CD8-positive, alpha-beta memory T cell (primary cell): ENCODE data around the gene TRIM24. TPM values are rescaled to one million over a fixed set of nuclear protein-coding genes. Genes with fewer than 3 reads are reported as not detected.
A peak's percentile ranks its signal among the peaks of the same experiment; 100 is the strongest.

Experiments used
- CTCF ChIA-PET: fragments of 350-600 bp; sonication (Branson Sonifier 250); formaldehyde crosslinking; loops from one replicate; lab custom pipeline; 2021; ENCODE audit warnings: antibody characterized with exemption; lab: Charles Lee
- POLR2A ChIA-PET: fragments of 350-600 bp; sonication (Branson Sonifier 250); formaldehyde crosslinking; loops from one replicate; lab custom pipeline; 2021; ENCODE audit warnings: antibody characterized with exemption; lab: Charles Lee
- DNase-seq, 5 donors: peaks; one replicate each; pipeline versions ENCODE4 v3.0.0 to v3.0.0-alpha.2; 2020 to 2022; ENCODE audit warnings: mixed read lengths in 1 of 5
- H3K27ac ChIP-seq: one replicate; pipeline ENCODE4 v1.7.0; 2013; ENCODE audit warnings: low read depth, mild to moderate bottlenecking, low read length, moderate library complexity
- H3K27me3 ChIP-seq: 2 replicates; pipeline ENCODE4 v1.7.0; 2013; ENCODE audit warnings: low read length, mild to moderate bottlenecking; ENCODE audit not compliant: insufficient read depth, poor library complexity, severe bottlenecking
- H3K36me3 ChIP-seq: 2 replicates; pipeline ENCODE4 v1.7.0; 2013; ENCODE audit warnings: mild to moderate bottlenecking, low read length, moderate library complexity; ENCODE audit not compliant: insufficient read depth
- H3K4me1 ChIP-seq: 2 replicates; pipeline ENCODE4 v1.7.0; 2013; ENCODE audit warnings: mild to moderate bottlenecking, low read length, moderate library complexity; ENCODE audit not compliant: insufficient read depth
- H3K4me3 ChIP-seq: 2 replicates; pipeline ENCODE4 v1.7.0; 2013; ENCODE audit warnings: mild to moderate bottlenecking, low read length
- H3K9me3 ChIP-seq: 2 replicates; pipeline ENCODE4 v1.7.0; 2013; ENCODE audit warnings: mild to moderate bottlenecking, low read length
- H3K27ac Mint-ChIP-seq, 8 donors: one replicate each; pipeline ENCODE4 v1.8.0; 2020 to 2021; ENCODE audit warnings: mixed read lengths in 8 of 8, mild to moderate bottlenecking in 6 of 8, inconsistent platforms in 3 of 8, moderate library complexity in 3 of 8
- H3K27me3 Mint-ChIP-seq, 2 donors: one replicate each; pipeline ENCODE4 v1.8.0; 2020 to 2021; ENCODE audit warnings: mixed read lengths in 2 of 2, mild to moderate bottlenecking in 1 of 2, moderate library complexity in 1 of 2
- H3K36me3 Mint-ChIP-seq, 3 donors: one replicate each; pipeline ENCODE4 v1.8.0; 2020 to 2021; ENCODE audit warnings: mixed read lengths in 3 of 3, inconsistent platforms in 1 of 3, mild to moderate bottlenecking in 1 of 3
- H3K4me1 Mint-ChIP-seq, 3 donors: one replicate each; pipeline ENCODE4 v1.8.0; 2020 to 2021; ENCODE audit warnings: mixed read lengths in 3 of 3, inconsistent platforms in 1 of 3, mild to moderate bottlenecking in 1 of 3
- H3K4me3 Mint-ChIP-seq, 7 donors: one replicate each; pipeline ENCODE4 v1.8.0; 2020 to 2021; ENCODE audit warnings: mixed read lengths in 7 of 7, mild to moderate bottlenecking in 6 of 7, moderate library complexity in 4 of 7, inconsistent platforms in 2 of 7
- H3K9me3 Mint-ChIP-seq, 5 donors: one replicate each; pipeline ENCODE4 v1.8.0; 2020 to 2022; ENCODE audit warnings: mixed read lengths in 5 of 5, mild to moderate bottlenecking in 3 of 5, moderate library complexity in 2 of 5, inconsistent platforms in 1 of 5
- polyA plus RNA-seq: library from polyadenylated mRNA; unstranded; fragments of 300-500 nt; fragmentation: Illumina TruSeq; gene quantifications from one replicate; pipeline ENCODE4 v1.2.3, GENCODE V29; 2021
- total RNA-seq, 2 experiments: library from RNA; stranded (reverse); gene quantifications; one replicate each; pipeline ENCODE4 v1.2.3, GENCODE V29; 2021

TRIM24 gene
- total and polyA plus RNA-seq, 3 experiments from 2014 or later: 8.4 to 16.3 (median 15.2) TPM

GRCh38 chr7:138538997-138539644, 79.1 kb downstream of the TRIM24 start:
- H3K9me3 ChIP-seq: no peaks in the 10 kb centered on the region
- Mint-ChIP-seq H3K27me3 (no peaks in the 10 kb centered on the region), H3K27ac (peak overlapping the region in 1 of 8 donors; percentile 25), H3K4me3 (no peak overlapping the region), H3K36me3 (peaks cover 47 to 79% (median 67%) of the 10 kb centered on the region in 3 donors), H3K9me3 (peaks cover 0 to 11% (median 0%) of the 10 kb centered on the region in 5 donors), H3K4me1 (peaks cover 14 to 29% (median 29%) of the 10 kb centered on the region in 3 donors)
- H3K27ac ChIP-seq: no peak overlapping the region
- H3K27me3 ChIP-seq: no peaks in the 10 kb centered on the region
- H3K36me3 ChIP-seq: peaks cover 9% of the 10 kb centered on the region
- no peak overlapping the region for H3K4me3 ChIP-seq
- H3K4me1 ChIP-seq: no peaks in the 10 kb centered on the region
- no peak for DNase-seq
- CTCF ChIA-PET: no interaction called here
- POLR2A ChIA-PET: no interaction called here

GRCh38 chr7:138542183-138542582, 82.1 kb downstream of the TRIM24 start:
- Histone ChIP-seq H3K4me1 (no peaks in the 10 kb centered on the region), H3K36me3 (peaks cover 16% of the 10 kb centered on the region), H3K9me3 (no peaks in the 10 kb centered on the region), H3K4me3 (no peak overlapping the region), H3K27ac (no peak overlapping the region), H3K27me3 (no peaks in the 10 kb centered on the region)
- ChIA-PET CTCF (no interaction called here), POLR2A (no interaction called here)
- Mint-ChIP-seq H3K4me3 (peak overlapping the region in 1 of 7 donors; percentile 6), H3K4me1 (peaks cover 7 to 21% (median 19%) of the 10 kb centered on the region in 3 donors), H3K9me3 (peaks cover 0 to 11% (median 1%) of the 10 kb centered on the region in 5 donors), H3K27me3 (no peaks in the 10 kb centered on the region), H3K36me3 (peaks cover 51 to 82% (median 71%) of the 10 kb centered on the region in 3 donors), H3K27ac (peak overlapping the region in 4 of 8 donors; percentile 1 to 88 (median 63))
- no peak for DNase-seq

GRCh38 chr7:138543739-138544138, 83.7 kb downstream of the TRIM24 start:
- no peaks in the 10 kb centered on the region for H3K4me1 ChIP-seq
- no peak overlapping the region for H3K4me3 ChIP-seq
- peaks cover 14% of the 10 kb centered on the region for H3K36me3 ChIP-seq
- H3K27ac ChIP-seq: no peak overlapping the region
- no peak for DNase-seq
- Mint-ChIP-seq H3K27me3 (no peaks in the 10 kb centered on the region), H3K27ac (no peak overlapping the region), H3K36me3 (peaks cover 59 to 80% (median 65%) of the 10 kb centered on the region in 3 donors), H3K4me3 (no peak overlapping the region), H3K9me3 (peaks cover 0 to 11% (median 1%) of the 10 kb centered on the region in 5 donors), H3K4me1 (peaks cover 7 to 19% (median 15%) of the 10 kb centered on the region in 3 donors)
- POLR2A ChIA-PET: no interaction called here
- H3K27me3 ChIP-seq: no peaks in the 10 kb centered on the region
- CTCF ChIA-PET: no interaction called here
- no peaks in the 10 kb centered on the region for H3K9me3 ChIP-seq

- Mint-ChIP-seq H3K27me3 (no peaks in the 10 kb centered on the region), H3K36me3 (peaks cover 60 to 80% (median 69%) of the 10 kb centered on the region in 3 donors), H3K27ac (no peak overlapping the region), H3K4me3 (no peak overlapping the region), H3K4me1 (peaks cover 7 to 19% (median 15%) of the 10 kb centered on the region in 3 donors), H3K9me3 (peaks cover 0 to 11% (median 1%) of the 10 kb centered on the region in 5 donors)
- no peak for DNase-seq
- CTCF ChIA-PET: no interaction called here
- H3K27ac ChIP-seq: no peak overlapping the region
- H3K27me3 ChIP-seq: no peaks in the 10 kb centered on the region
- no peak overlapping the region for H3K4me3 ChIP-seq
- no peaks in the 10 kb centered on the region for H3K4me1 ChIP-seq
- H3K36me3 ChIP-seq: peaks cover 14% of the 10 kb centered on the region
- no peaks in the 10 kb centered on the region for H3K9me3 ChIP-seq
- POLR2A ChIA-PET: no interaction called here
These were observed 85.1 kb downstream of the TRIM24 start for GRCh38 chr7:138545123-138545522.

GRCh38 chr7:138546064-138546619, 86.1 kb downstream of the TRIM24 start:
- ChIA-PET CTCF (no interaction called here), POLR2A (no interaction called here)
- DNase-seq: no peak
- Histone ChIP-seq H3K36me3 (peaks cover 17% of the 10 kb centered on the region), H3K4me1 (no peaks in the 10 kb centered on the region), H3K9me3 (no peaks in the 10 kb centered on the region), H3K27ac (no peak overlapping the region), H3K27me3 (no peaks in the 10 kb centered on the region), H3K4me3 (no peak overlapping the region)
- Mint-ChIP-seq H3K27me3 (no peaks in the 10 kb centered on the region), H3K27ac (no peak overlapping the region), H3K4me1 (peaks cover 5 to 14% (median 13%) of the 10 kb centered on the region in 3 donors), H3K9me3 (peaks cover 0 to 11% (median 3%) of the 10 kb centered on the region in 5 donors), H3K4me3 (no peak overlapping the region), H3K36me3 (peaks cover 61 to 82% (median 72%) of the 10 kb centered on the region in 3 donors)

- no peaks in the 10 kb centered on the region for H3K27me3 ChIP-seq
- H3K27ac ChIP-seq: no peak overlapping the region
- no peak for DNase-seq
- H3K36me3 Mint-ChIP-seq: peaks cover 62 to 83% (median 74%) of the 10 kb centered on the region in 3 donors
- no peaks in the 10 kb centered on the region for H3K9me3 ChIP-seq
- H3K9me3 Mint-ChIP-seq: peaks cover 0 to 11% (median 4%) of the 10 kb centered on the region in 5 donors
- H3K4me1 ChIP-seq: no peaks in the 10 kb centered on the region
- peaks cover 21% of the 10 kb centered on the region for H3K36me3 ChIP-seq
- no peaks in the 10 kb centered on the region for H3K27me3 Mint-ChIP-seq
- no peak overlapping the region for H3K4me3 ChIP-seq
- H3K4me1 Mint-ChIP-seq: peaks cover 5 to 7% (median 6%) of the 10 kb centered on the region in 3 donors
- peak overlapping the region in 1 of 8 donors; percentile 1 for H3K27ac Mint-ChIP-seq
- CTCF ChIA-PET: no interaction called here
- no peak overlapping the region for H3K4me3 Mint-ChIP-seq
- POLR2A ChIA-PET: no interaction called here
These were observed 86.8 kb downstream of the TRIM24 start for GRCh38 chr7:138546829-138547228.

- H3K9me3 ChIP-seq: no peaks in the 10 kb centered on the region
- no peaks in the 10 kb centered on the region for H3K4me1 ChIP-seq
- no peak overlapping the region for H3K4me3 Mint-ChIP-seq
- no peaks in the 10 kb centered on the region for H3K27me3 Mint-ChIP-seq
- H3K4me3 ChIP-seq: no peak overlapping the region
- no peaks in the 10 kb centered on the region for H3K27me3 ChIP-seq
- H3K27ac ChIP-seq: no peak overlapping the region
- peaks cover 66 to 90% (median 88%) of the 10 kb centered on the region in 3 donors for H3K36me3 Mint-ChIP-seq
- H3K4me1 Mint-ChIP-seq: no peaks in the 10 kb centered on the region
- peaks cover 3 to 27% (median 5%) of the 10 kb centered on the region in 5 donors for H3K9me3 Mint-ChIP-seq
- H3K36me3 ChIP-seq: peaks cover 38% of the 10 kb centered on the region
- no peak for DNase-seq
- H3K27ac Mint-ChIP-seq: no peak overlapping the region
- ChIA-PET POLR2A (no interaction called here), CTCF (no interaction called here)
These were observed 89.0 kb downstream of the TRIM24 start for GRCh38 chr7:138549082-138549481.

- Histone ChIP-seq H3K4me3 (no peak overlapping the region), H3K36me3 (peaks cover 39% of the 10 kb centered on the region), H3K27ac (no peak overlapping the region), H3K27me3 (no peaks in the 10 kb centered on the region), H3K4me1 (no peaks in the 10 kb centered on the region), H3K9me3 (no peaks in the 10 kb centered on the region)
- CTCF ChIA-PET: no interaction called here
- no peak for DNase-seq
- Mint-ChIP-seq H3K27me3 (no peaks in the 10 kb centered on the region), H3K4me3 (no peak overlapping the region), H3K4me1 (no peaks in the 10 kb centered on the region), H3K27ac (no peak overlapping the region), H3K36me3 (peaks cover 68 to 89% (median 87%) of the 10 kb centered on the region in 3 donors), H3K9me3 (peaks cover 8 to 33% (median 13%) of the 10 kb centered on the region in 5 donors)
- POLR2A ChIA-PET: no interaction called here
These were observed 90.3 kb downstream of the TRIM24 start for GRCh38 chr7:138550337-138550736.
